Limb (tissue), 2 donors: ENCODE results near the gene CDSN.

Source experiments
- DNase-seq, 2 donors: peaks; one replicate each; pipeline ENCODE4 v3.0.0-alpha.2; 2016; ENCODE audit errors: extremely low spot score in 2 of 2

Gene CDSN

DNA sequence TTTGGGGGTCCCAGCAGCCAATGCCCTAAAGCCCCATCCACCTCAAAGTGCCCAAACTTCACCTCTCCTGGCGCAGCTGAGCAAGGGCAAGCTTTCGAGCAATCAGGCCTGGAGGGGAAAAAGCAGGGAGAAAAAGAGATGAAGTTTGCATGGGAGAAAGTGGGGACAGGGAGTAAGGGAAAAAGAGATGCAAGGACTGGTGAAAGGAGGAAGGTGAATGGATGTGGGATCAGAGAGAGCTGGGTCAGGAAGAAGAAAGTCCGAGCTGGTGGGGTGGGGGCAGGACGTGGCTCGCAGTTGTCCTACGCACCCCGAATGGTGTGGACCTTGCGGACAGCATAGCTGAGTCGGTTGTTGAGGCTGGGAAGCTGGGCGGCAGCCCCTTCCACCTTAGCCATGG, 25.1 kb upstream of the CDSN start:
- no peak for DNase-seq

DNA sequence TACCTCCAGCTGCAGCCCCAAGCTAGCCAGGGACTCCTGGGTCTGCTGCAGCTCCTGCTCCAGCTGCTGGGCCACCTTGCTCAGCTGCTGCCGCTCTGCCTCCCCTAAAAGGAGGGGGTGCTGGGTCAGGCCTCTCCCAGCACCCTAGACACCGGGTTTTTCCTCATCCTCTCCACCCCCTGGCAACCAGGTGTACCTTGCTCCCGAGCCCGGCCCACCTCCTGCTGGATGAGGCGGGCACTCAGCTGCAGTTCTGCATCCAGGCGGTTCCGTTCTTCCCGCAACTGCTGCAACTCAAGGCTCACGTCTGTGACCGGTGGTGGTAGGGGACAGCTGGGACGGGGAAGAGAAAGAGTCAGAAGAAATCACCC, 24.7 kb upstream of the CDSN start:
- DNase-seq = no peak

DNA sequence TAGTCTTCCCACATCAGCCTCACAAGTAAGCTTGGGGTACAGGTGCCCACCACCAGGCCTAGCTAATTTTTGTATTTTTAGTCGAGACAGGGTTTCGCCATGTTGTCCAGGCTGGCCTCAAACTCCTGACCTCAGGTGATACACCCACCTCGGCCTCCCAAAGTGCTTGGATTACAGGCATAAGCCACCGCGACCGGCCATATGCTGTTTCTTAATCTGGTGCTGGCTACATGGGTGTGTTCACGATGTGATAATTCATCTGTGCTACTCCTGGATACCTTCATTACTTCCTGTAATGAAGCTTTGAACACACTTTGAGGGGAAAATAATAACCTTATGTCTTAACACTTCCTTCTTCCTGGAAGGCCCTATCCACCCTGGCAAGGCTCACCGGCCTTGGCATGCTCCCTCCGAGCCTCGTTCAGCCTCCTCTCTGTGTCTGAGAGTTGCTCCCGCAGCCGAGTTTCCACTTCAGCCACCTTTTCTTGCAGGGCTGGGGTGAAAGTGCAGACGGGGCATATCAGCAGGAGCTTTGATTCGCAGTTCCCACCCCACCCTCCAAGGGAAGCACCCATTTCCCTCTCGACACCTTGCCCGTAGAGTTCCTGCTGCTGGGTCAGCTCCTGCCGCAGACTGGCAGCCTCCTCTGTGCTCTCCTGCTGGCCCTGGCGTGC, 24.2 kb upstream of the CDSN start:
- DNase-seq = no peak

DNA sequence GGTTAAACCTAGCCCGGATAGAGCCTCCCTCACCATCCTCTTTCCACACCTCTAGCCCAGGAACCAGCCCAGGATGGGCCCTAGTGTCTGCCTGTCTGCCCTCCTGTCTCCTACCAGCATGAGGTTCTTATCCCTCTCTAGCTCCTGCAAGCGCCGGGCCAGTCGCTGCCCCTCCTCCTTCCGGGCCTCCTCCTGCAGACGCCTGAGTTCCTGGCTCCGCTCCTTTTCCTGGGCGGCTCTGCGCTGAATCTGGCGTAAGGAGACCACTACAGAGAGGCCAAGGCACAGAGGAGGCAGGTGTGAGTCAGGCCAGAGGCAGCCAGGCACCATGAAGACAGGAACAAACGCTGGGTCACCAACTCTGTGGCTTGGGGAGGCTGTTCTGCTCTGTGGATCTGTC, 22.9 kb upstream of the CDSN start:
- DNase-seq = no peak

DNA sequence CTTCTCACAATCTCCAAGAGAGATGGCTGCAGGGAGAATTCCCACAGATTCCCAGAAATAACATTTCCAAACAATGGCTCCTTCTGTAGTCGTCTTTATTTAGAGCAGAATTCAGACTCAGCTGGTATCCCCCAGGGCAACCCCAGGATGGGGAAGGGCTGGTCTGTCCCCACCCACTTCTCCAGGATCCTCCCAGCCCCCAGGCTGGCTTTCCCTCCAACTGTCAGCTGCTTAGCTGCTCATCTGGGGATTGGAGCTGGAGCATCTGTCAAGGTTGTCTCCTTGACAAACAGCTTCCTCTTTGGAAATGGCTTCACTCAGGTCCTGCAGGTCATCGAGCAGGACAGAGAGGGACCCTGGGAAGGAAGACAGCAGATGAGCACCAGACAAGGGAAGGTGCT, 22.1 kb upstream of the CDSN start:
- no peak for DNase-seq

DNA sequence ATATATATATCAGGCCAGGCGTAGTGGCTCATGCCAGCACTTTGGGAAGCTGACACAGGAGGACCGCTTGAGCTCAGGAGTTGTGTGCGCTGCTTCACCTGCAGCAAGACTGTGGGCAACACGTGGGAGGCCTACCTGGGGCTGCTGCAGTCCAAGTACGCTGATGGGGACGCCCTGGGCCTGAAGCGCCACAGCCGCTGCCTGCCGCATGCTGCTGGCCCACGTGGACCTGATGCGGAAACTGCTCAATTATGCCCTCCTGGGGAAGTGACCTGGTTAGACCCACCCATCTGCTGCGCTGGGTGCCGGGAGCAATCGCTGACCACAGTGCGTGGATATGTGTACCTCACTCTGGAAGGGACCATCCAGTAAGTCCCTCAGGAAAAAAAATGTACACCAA, 20.4 kb upstream of the CDSN start:
- DNase-seq = no peak

DNA sequence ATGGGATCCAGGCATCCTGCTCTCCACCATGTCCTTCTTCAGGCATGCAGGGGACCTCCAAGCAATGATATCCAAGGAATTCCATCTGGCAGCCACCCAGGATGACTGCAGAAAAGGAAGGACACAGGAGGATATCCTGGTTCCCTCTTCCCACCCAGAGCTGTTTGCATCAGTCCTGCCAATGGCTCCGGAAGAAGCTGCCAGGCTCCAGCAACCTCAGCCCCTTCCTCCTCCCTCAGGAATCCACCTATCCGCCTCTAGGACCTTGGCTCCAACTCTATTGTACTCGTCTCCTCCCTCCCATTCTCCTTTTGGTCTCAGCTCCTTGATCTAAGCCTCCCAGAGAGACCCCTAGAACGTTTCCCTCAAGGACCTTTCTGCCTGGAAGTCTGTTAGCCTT, 19.4 kb upstream of the CDSN start:
- DNase-seq = no peak

DNA sequence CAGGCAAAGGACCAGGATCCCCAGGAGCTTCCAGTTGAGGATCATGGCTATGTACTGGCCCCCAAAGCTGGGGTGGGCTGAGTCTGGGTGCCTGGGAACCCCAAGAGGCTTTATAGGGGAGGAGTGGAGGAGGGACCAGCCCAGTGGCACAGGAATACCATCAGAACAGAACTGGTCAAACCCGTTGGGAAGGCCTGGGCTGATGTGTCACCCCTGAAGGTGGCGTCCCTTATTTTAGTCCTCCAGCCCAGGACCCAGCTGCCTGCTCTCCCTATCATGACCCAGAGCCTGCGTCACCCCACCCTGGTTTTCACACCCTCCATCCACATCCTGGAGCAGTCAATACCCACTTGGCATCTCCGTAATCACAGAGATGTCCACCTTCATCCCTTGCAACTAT, 18.7 kb upstream of the CDSN start, which contains the start of gene PSORS1C2:
PSORS1C2 (minus strand) TSS at position 85 of the 400 bp plus-strand sequence; CDS start at position 45, 40 bp downstream.
- DNase-seq = no peak

DNA sequence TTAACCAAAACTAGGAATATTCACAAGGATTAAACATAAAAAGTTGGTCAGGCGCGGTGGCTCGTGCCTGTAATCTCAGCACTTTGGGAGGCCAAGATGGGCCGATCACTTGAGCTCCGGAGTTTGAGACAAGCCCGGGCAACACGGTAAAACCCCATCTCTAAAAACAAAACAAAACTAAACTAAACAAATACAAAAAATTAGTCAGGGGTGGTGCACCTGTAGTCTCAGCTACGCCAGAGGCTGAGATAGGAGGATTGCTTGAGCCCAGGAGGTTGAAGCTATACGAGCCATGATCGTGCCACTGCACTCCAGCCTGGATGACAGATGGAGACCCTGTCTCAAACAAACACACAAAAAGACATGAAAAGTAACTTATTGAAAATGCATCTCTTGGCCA, 15.5 kb upstream of the CDSN start:
- DNase-seq = no peak

DNA sequence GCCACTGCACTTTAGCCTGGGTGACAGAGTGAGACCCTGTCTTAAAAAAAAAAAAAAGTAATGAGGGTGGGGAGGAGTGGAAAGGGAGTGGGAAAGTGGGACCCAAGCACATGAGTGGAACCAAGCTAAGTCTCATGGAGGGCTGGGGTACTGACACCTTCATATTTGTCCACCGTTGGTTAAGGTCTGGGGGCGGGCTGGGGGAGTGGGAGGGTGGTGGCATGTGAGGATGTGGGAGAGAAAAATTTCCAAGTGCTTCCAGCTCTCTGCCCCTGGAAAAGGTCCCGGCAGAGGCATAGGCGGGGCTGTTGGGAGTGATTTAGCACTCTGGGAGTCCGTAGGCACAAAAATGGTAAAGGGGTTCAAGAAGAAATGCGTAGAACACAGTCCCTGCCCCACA, 12.6 kb upstream of the CDSN start:
- DNase-seq = no peak

DNA sequence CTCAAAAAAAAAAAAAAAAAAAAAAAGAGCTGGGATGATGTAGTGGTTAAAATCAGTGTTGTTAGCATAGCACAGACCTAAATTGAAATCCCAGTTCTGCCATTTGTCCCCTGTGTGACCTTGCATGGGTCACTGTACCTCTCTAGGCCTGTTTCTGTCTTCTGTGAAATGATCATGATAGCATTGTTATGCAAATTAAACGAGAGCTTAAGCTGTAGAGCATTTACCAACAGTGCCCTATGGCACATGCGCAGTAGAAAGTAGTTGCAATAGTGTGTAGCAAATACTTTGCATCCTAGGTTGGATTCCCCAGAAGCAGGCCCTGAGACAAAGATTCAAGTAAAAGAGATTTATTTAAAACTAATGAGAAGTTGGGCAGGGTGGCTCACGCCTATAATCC, 11.3 kb upstream of the CDSN start:
- DNase-seq = no peak

DNA sequence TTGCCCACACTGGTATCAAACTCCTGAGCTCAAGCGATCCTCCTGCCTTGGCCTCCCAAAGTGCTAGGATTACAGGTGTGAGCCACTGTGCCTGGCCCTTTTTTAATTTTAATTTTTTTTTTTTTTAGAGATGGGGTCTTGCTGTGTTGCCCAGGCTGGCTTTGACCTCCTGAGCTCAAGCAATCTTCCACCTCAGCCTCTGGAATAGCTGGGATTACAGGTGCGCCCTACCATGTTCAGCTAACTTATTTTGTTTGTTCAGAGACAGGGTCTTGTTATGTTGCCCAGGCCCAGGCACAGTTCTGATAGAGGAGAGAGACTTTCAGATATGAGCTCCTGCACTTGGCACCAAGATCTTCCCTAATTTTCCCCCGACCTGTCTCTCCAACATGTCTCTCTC, 10.5 kb upstream of the CDSN start:
- no peak for DNase-seq

DNA sequence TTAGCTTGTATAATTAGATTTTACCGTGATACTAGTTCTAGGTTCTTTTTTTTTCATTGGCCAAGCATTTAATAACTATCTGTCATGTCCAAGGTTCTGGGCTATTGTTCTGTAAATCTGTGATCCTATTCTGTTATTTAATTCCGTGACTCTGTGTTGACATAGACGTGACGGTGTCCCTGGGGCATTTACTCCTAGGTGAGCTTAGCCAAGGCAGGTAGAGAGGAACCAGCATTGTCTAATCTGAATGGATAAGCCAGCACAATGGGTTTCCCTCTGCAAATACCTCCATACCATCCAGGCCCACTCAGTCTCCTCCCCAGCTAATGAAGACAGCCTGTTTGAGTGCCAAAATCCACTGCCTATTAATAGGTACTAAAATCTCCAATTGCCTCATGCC, 8.9 kb upstream of the CDSN start:
- no peak for DNase-seq

DNA sequence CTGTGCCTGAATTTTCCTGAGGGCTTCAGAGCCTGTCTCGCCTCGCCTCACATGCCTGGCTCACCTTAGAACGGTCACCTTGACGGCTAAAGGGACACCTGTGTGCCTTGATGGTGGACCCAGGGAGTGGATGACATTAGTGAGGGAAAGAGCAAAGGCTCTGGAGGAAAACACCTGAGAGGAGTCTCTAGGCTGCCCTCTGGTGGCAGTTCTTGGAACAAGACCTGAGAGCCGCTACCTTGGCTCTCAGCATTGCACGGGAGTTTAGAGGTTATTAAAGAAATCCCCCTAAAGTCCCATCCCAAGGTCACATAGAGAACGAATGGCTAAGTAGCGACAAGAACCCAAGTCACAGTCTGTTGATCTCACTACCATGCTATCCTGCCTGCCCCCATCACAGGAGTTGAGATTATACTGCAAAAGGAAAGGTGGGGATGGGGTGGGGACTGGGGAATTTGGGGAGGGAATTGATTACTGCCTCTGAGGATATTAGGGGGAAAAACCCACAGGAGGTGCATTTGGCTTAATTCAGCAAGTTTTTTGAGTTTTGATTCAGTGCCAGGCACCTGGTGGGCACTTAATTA, 7.9 kb upstream of the CDSN start:
- DNase-seq = peak in 1 of 2 donors; percentile 69

DNA sequence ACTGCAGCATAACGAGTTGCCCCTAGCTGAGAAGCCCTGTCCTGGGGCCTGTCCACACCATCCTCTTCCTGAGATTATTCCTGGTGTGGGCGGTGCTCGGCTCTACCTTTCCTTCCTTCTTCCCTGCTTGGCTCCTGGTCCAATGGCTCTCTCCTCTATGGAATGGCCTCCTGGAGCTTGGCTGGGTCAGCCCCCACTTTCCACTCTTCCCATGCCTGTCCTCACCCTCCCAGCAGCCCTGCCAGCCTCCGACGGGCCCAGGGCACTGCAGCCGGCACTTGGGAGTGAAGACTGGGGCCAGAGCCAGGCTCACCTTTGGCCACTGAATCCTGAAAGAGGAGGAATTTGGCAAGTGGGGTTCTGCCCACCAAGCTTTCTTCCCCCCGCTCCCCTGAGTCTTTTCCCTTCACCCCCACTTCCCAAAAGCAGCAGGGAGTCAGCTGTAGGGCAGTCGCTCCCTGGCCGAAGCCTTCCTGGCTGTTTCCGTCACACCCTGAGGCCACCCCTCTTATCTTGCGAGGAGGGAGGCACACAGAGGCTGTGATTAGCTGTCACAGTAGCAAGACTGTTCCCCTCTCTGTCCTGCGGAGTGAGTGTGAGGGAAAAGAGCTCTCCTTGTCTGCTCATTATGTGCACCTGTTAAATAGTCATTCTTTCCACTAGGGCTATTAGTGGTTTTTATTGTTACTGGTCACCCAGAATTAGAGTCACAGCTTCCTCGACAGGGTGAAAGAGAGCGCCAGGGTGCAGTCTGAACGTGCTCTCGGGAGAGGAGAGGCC, 6.3 kb upstream of the CDSN start:
- no peak for DNase-seq

DNA sequence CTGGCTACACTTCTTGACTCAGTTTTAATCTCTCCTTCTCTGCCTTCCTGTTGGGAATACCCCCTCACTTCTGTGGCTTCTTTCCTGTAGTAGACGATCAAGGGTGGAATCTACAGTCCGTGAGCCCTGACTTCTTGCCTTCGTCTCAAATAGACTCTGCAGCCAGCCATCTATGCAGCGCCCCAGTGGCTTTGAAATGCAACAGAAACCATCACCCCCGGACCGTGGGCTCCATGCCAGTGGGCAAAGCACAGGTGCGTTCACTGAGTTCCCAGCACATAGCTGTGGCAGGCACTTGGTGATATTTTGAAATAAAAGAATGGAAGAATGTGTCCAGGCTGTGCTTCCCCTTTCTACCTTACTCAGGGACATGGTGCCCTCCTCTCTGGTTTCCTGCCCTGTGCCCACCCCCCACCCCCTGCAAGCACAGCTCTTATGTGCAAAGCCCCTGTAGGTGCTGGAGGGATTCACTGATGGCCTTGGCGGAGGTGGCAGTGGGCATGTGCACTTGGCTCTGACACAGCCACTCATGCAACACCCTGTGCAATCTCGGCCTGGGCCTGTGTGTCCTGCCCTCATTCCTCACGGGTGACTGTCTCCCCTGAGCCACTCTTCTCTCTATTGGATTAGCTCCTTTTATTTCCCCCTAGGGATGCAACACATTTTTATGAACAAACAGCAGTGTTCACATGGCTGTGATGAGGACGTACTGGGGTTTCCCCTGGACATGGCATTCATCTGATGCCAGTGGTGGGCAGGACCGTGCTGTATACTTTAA, 5.5 kb upstream of the CDSN start:
- DNase-seq = no peak

DNA sequence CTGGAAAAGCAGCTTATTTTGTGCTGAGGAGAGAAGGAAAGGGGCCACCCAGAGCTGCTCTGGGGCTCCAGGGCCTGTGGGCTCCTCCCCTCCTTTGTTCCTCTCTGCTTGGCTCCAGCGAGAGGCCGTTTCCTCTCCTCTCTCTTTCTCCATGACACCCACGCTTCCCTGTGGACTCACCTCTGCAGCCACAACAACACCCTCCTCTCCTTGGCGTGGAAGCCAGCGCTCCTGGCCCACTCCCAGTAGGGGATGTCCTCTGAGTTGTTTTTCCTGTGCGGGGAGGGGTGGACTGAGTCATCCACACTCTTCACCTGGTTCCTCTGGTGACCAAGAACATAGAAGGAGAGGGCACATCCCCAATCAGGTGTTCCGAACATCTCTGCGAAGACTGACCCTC, 4.9 kb upstream of the CDSN start:
- DNase-seq = no peak

DNA sequence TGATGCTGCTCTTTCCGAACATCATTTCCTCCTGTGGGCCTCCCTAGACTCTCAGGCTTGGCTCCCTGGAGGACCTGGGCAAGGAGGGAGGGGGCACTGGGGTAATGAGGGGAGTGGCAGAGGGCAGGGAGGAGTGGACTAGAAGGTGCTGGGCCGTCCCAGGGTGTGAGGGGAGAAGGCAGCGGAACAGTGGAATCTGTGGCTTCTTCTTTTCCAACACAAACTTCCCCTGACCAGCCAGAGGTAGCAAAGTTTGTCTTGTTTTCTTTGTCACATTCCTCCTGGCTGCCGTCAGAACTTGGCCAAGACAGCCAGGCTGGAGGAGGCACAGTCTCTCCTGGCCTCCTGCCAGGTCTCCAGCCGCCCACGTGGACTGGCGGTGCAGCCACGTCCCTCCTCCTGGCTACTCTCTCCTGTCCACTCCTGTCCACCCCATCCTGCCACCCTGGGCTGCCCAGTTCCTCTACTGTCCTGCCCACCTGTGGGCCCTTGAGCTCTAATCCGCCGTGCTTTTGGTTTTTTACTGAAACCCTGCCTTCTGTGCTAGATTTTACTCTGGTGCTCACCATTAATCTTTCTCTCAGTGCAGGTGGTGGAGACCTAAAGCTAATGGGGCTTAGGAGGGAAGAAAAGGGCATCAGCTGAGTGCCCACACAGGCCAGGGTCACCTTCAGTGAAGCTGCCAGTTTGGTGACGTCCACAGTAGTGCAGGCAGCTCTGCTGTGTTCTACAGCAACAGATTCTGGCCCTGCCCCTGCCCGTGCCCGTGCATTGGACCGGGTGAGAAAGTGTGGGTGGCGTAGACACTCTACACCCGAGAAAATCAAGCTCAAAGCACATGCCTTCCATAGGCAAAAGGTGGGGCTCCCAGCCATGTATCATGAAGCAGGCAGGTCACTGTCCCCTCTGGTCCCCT, 2.8 kb upstream of the CDSN start:
- DNase-seq = peak in 1 of 2 donors; percentile 22

DNA sequence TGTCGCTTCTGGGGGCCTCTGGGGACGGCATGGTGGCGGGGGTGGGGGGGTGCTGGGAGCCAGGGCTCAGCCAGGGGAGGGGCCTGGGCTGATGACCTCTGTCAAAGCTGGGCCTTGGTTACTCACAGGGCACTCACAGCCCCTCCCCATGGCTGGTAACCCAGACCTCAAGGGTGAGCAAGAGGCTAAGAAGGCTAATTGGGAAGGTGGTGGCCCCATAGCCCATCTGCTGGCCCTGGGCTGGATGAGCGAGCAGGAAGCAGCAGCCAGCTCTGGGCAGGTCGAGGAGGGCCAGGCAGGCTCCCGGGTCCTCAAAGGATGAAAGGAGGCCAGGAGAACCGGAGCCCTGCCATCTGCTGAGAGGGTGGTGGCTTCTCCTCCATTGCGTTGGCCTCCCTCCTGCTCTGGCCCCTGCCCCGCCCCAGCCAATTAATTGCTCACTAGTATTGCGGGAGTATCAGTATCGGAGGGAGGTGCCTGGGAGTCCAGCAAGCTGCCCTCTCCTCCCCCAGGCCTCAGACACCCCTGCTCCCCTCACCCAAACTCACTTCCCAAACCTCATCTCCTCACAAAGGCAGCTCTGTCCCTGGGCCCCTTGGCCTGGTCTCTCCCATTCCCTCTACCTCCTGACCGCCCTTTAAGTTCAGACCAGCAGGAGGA, 1.0 kb upstream of the CDSN start:
- DNase-seq = no peak

DNA sequence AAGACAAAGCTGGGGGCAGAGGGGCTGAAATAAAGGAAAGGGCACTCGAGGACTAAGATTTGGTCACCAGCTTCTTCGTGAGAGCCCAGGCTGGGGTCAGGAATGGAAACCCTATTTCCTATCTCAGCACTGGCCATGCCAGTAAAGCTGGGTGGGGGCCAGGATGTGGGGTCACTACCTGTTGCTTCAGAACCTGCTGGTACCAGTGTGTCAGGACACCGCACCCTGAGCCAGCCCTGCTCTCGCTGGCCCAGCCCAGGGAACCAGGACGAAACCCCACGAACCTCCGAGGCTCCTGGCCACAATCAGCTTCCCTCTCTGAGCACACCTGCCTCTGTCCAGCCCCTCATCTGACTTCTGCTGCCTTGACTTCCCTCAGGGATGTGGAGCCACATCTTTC, 2.1 kb downstream of the CDSN start:
- no peak for DNase-seq
